ENCODE data around the gene RALGAPB. TPM values are rescaled to one million over a fixed set of nuclear protein-coding genes. Genes with fewer than 3 reads are reported as not detected.

RALGAPB gene
- total RNA-seq, 1 experiment from 2014 or later: 24.0 TPM

- ChIA-PET POLR2A (no interaction called here), RAD21 (ENCODE audit: low non-redundant PET in 1 of 2, low total read pairs in 2 of 2, uncharacterized antibody in 2 of 2, unreplicated experiment in 2 of 2) (no interaction called here), CTCF (no interaction called here)
- H3K9me2 ChIP-seq (ENCODE audit: insufficient read depth): no peaks in the 10 kb centered on the region
- no peak overlapping the region for H3K9ac ChIP-seq (ENCODE audit: low read length)
- 0 out of 4 replicates have a peak, but pooled peaks cover 0 to 4% of the 10 kb centered on the region in 2 experiments for H3K4me1 ChIP-seq (ENCODE audit: control insufficient read depth in 1 of 2, insufficient read depth in 2 of 2, low read length in 2 of 2)
- H2AFZ ChIP-seq (ENCODE audit: low read depth, low read length, poor library complexity, severe bottlenecking): no peak overlapping the region
- H4K20me1 ChIP-seq (ENCODE audit: insufficient read depth): no peaks in the 10 kb centered on the region
- H3K36me3 ChIP-seq (ENCODE audit: control insufficient read depth in 1 of 2, insufficient read depth in 2 of 2, low read length in 2 of 2): no peaks in the 10 kb centered on the region
- no peaks in the 10 kb centered on the region for H3K79me2 ChIP-seq (ENCODE audit: insufficient read depth, low read length)
- no peak for DNase-seq (ENCODE audit: low read depth, low spot score)
- no peaks in the 10 kb centered on the region for H3K9me3 ChIP-seq (ENCODE audit: control insufficient read depth in 1 of 2, insufficient read depth in 1 of 2, low read depth in 1 of 2, low read length in 2 of 2)
- intact Hi-C loops (cut with micrococcal nuclease): no loop called here
- no peak overlapping the region for H3K4me2 ChIP-seq (ENCODE audit: low read length)
- H3K27me3 ChIP-seq (ENCODE audit: insufficient read depth, low read length): no peaks in the 10 kb centered on the region
- TF ChIP-seq EZH2 (IDR thresholded peaks at IDR 0.05) (no peak), RAD21 (IDR thresholded peaks at IDR 0.05; ENCODE audit: low read depth) (no peak), SRF (IDR thresholded peaks at IDR 0.05; ENCODE audit: low read depth) (no peak), POLR2AphosphoS5 (IDR thresholded peaks at IDR 0.05; ENCODE audit: low read depth, low read length) (no peak), SIN3A (IDR thresholded peaks at IDR 0.05; ENCODE audit: low read depth) (no peak), EZH2phosphoT487 (IDR thresholded peaks at IDR 0.05; ENCODE audit: borderline replicate concordance) (no peak)
- H3K4me3 ChIP-seq (replicated peaks in 1 of 2; ENCODE audit: low read depth in 1 of 2, low read length in 2 of 2): no peak overlapping the region
- BruUV-seq (replicated peaks): no TSS peak
- H3K27ac ChIP-seq (ENCODE audit: low read depth, low read length): no peak overlapping the region
- ATAC-seq: no peak
Measured at GRCh38 chr20:38624084-38624483, 151.4 kb downstream of the RALGAPB start.

DNA sequence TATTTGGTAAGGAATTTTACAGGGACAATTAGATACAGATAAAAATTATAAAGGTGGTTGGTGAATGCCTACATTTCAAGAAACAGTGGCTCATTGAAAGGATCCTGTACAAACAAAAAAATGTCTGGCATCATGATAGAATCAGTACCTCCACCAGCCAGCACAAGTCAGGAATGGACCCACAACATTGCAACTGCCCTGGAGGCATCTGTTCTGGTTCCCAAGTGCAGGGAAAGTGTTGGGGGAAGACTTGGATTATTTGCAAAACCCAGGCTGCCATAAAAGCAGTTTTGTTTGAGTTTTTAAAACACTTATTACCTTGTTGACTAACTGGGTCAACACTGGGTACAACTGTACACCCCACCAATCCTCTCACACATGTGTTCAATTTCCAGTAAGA, 153.3 kb downstream of the RALGAPB start:
- no peaks in the 10 kb centered on the region for H3K36me3 ChIP-seq (ENCODE audit: control insufficient read depth in 1 of 2, insufficient read depth in 2 of 2, low read length in 2 of 2)
- H3K79me2 ChIP-seq (ENCODE audit: insufficient read depth, low read length): no peaks in the 10 kb centered on the region
- no peak overlapping the region for H3K4me3 ChIP-seq (replicated peaks in 1 of 2; ENCODE audit: low read depth in 1 of 2, low read length in 2 of 2)
- ATAC-seq (no peak), DNase-seq (ENCODE audit: low read depth, low spot score) (no peak)
- ChIA-PET RAD21 (ENCODE audit: low non-redundant PET in 1 of 2, low total read pairs in 2 of 2, uncharacterized antibody in 2 of 2, unreplicated experiment in 2 of 2) (interaction anchor here in 1 of 2 experiments (0.5 kb wide), 1 partner anchor 259 kb away, joined by 4 read pairs; no protein-coding TSS in a partner anchor), POLR2A (no interaction called here), CTCF (no interaction called here)
- no peak overlapping the region for H2AFZ ChIP-seq (ENCODE audit: low read depth, low read length, poor library complexity, severe bottlenecking)
- BruUV-seq (replicated peaks): no TSS peak
- H3K27ac ChIP-seq (ENCODE audit: low read depth, low read length): no peak overlapping the region
- no peak overlapping the region for H3K9ac ChIP-seq (ENCODE audit: low read length)
- H4K20me1 ChIP-seq (ENCODE audit: insufficient read depth): no peaks in the 10 kb centered on the region
- no peaks in the 10 kb centered on the region for H3K9me2 ChIP-seq (ENCODE audit: insufficient read depth)
- intact Hi-C loops (cut with micrococcal nuclease): no loop called here
- 0 out of 4 replicates have a peak, but pooled peaks cover 0 to 4% of the 10 kb centered on the region in 2 experiments for H3K4me1 ChIP-seq (ENCODE audit: control insufficient read depth in 1 of 2, insufficient read depth in 2 of 2, low read length in 2 of 2)
- H3K27me3 ChIP-seq (ENCODE audit: insufficient read depth, low read length): no peaks in the 10 kb centered on the region
- no peaks in the 10 kb centered on the region for H3K9me3 ChIP-seq (ENCODE audit: control insufficient read depth in 1 of 2, insufficient read depth in 1 of 2, low read depth in 1 of 2, low read length in 2 of 2)
- no peak overlapping the region for H3K4me2 ChIP-seq (ENCODE audit: low read length)
- no peak for TF ChIP-seq SP1 (IDR thresholded peaks at IDR 0.05; ENCODE audit: low read depth)
- no peak for TF ChIP-seq ELF1 (IDR thresholded peaks at IDR 0.05; ENCODE audit: borderline replicate concordance, low read depth)
- no peak for TF ChIP-seq EZH2 (IDR thresholded peaks at IDR 0.05)
- no peak for TF ChIP-seq TCF7L2 (IDR thresholded peaks at IDR 0.05; ENCODE audit: borderline replicate concordance, extremely low read depth, insufficient read depth, insufficient read length)
- TF ChIP-seq POLR2AphosphoS5 (IDR thresholded peaks at IDR 0.05; ENCODE audit: low read depth, low read length): no peak
- no peak for TF ChIP-seq POLR2A (IDR thresholded peaks at IDR 0.05; ENCODE audit: borderline replicate concordance, extremely low read depth, insufficient read depth, insufficient read length)
- no peak for TF ChIP-seq EZH2phosphoT487 (IDR thresholded peaks at IDR 0.05; ENCODE audit: borderline replicate concordance)
- TF ChIP-seq ZBTB33 (IDR thresholded peaks at IDR 0.05; ENCODE audit: extremely low read depth, insufficient replicate concordance, low read length): no peak
- TF ChIP-seq EGR1 (IDR thresholded peaks at IDR 0.05; ENCODE audit: low read depth): no peak
- TF ChIP-seq MAX (IDR thresholded peaks at IDR 0.05): no peak
- TF ChIP-seq SIN3A (IDR thresholded peaks at IDR 0.05; ENCODE audit: low read depth): no peak
- TF ChIP-seq ZFX (IDR thresholded peaks at IDR 0.05): no peak
- no peak for TF ChIP-seq REST (IDR thresholded peaks at IDR 0.05; ENCODE audit: low read depth)
- TF ChIP-seq YY1 (IDR thresholded peaks at IDR 0.05; ENCODE audit: extremely low read depth, insufficient replicate concordance, low read depth, low read length): no peak

Data from HCT116 (cell line).